Hepatocyte (in vitro differentiated cells): ENCODE data around the gene PLXNB1. TPM values are rescaled to one million over a fixed set of nuclear protein-coding genes. Genes with fewer than 3 reads are reported as not detected.

Source experiments
- DNase-seq: peaks from one replicate; pipeline ENCODE4 v3.0.0-alpha.2; 2016; ENCODE audit warnings: low spot score
- H2AFZ ChIP-seq: fragments of 200-600 bp; sonication (generic); 2 replicates; pipeline ENCODE4 v1.6.0; 2016; ENCODE audit warnings: antibody characterized with exemption, mild to moderate bottlenecking
- H3K27ac ChIP-seq: fragments of 200-600 bp; sonication (generic); 2 replicates; pipeline ENCODE4 v1.5.1; 2016; ENCODE audit warnings: mild to moderate bottlenecking
- H3K27me3 ChIP-seq: fragments of 200-600 bp; sonication (generic); 2 replicates; pipeline ENCODE4 v1.6.1; 2016
- H3K36me3 ChIP-seq: fragments of 200-600 bp; sonication (generic); replicated peaks from 2 replicates; pipeline ENCODE4 v1.5.1; 2016; ENCODE audit warnings: low read depth; ENCODE audit not compliant: insufficient read depth
- H3K4me1 ChIP-seq: fragments of 200-600 bp; sonication (generic); 2 replicates; pipeline ENCODE4 v1.5.1; 2016; ENCODE audit warnings: mild to moderate bottlenecking, moderate library complexity; ENCODE audit not compliant: insufficient read depth
- H3K4me2 ChIP-seq: fragments of 200-600 bp; sonication (generic); 2 replicates; pipeline ENCODE4 v1.6.0; 2016
- H3K4me3 ChIP-seq: fragments of 200-600 bp; sonication (generic); 2 replicates; pipeline ENCODE4 v1.5.1; 2016; ENCODE audit warnings: mild to moderate bottlenecking
- H3K79me2 ChIP-seq: fragments of 200-600 bp; sonication (generic); 2 replicates; pipeline ENCODE4 v1.6.0; 2017; ENCODE audit warnings: mild to moderate bottlenecking
- H3K9me2 ChIP-seq: fragments of 200-600 bp; sonication (generic); replicated peaks from 2 replicates; pipeline ENCODE4 v1.6.0; 2017; ENCODE audit warnings: mild to moderate bottlenecking; ENCODE audit not compliant: insufficient read depth
- H3K9me3 ChIP-seq: fragments of 200-600 bp; sonication (generic); 2 replicates; pipeline ENCODE4 v1.5.1; 2016; ENCODE audit warnings: low read depth, mild to moderate bottlenecking
- H4K20me1 ChIP-seq: fragments of 200-600 bp; sonication (generic); 2 replicates; pipeline ENCODE4 v1.6.0; 2016; ENCODE audit warnings: mild to moderate bottlenecking; ENCODE audit not compliant: insufficient read depth, poor library complexity, severe bottlenecking
- EZH2 ChIP-seq: fragments of 200-600 bp; sonication (generic); IDR thresholded peaks from 2 replicates; pipeline ENCODE4 v1.6.1; 2016; ENCODE audit warnings: antibody characterized with exemption, mild to moderate bottlenecking, borderline replicate concordance
- EZH2phosphoT487 ChIP-seq: fragments of 200-600 bp; sonication (generic); IDR thresholded peaks from one replicate; pipeline ENCODE4 v1.6.1; 2018; ENCODE audit warnings: antibody characterized with exemption, mild to moderate bottlenecking, low read depth, moderate library complexity; ENCODE audit not compliant: unreplicated experiment, severe bottlenecking
- WGBS: methylation state at CpG from one replicate; pipeline ENCODE4 v1.1.6; 2016; ENCODE audit warnings: low lambda C conversion rate; ENCODE audit errors: missing lambda C conversion rate; 5-methylcytosine and 5-hydroxymethylcytosine counted together
- polyA plus RNA-seq: library from polyadenylated mRNA; unstranded; fragments of >200 nt; fragmentation: Nextera tagmentation; extraction: Ambion mirVana; gene quantifications from 2 replicates; pipeline ENCODE4 v1.2.1, GENCODE V29; 2016
- total RNA-seq: library from RNA; depleted of rRNA; stranded (reverse); fragments of >200 nt; gene quantifications from 2 replicates; pipeline ENCODE4 v1.2.3, GENCODE V29; 2014
- TF ChIP-seq, protein P1 (sequence below): fragments of 200-600 bp; sonication (generic); IDR thresholded peaks from 2 replicates; pipeline ENCODE4 v1.5.1; 2016; ENCODE audit warnings: antibody characterized with exemption, mild to moderate bottlenecking; ENCODE audit not compliant: poor library complexity

The PLXNB1 gene
- total and polyA plus RNA-seq, 2 experiments from 2014 or later: 71.3 to 74.5 TPM

DNA sequence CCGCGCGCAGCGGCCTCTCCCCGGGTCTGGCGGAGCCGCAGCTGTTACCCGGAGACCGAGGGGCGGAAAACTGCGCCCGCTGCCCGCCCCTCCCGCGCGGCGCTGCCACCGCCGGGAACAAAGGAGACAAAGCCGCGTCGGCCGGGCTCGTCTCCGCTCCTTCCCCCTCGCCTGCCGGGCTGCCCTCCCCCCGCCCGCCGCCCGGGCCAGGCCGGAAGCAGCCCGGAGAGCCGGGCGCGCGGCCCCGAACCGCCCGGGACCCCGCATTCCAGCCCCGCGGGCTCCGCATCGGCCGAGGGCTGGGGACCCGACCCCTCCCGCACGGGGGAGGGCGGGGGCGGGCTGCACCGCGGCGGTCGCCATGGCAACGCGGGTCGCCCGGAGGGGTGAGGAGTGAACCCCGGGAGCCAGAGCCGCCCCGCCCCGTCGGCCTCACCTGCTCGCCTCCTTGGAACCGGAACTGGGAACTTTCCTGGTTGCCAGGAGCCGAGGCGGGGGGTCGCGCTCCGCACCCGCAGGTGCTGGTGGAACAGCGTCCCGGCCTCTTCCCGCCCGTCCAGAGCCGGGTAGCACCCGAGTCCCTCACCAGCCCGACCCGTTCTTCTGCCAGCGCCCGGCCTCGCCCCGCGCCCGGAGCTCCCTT lies 448 bp downstream of the PLXNB1 start:
- peak; percentile 88 for DNase-seq
- H3K79me2 ChIP-seq: peaks cover 76% of the 10 kb centered on the region
- no peaks in the 10 kb centered on the region for H3K9me2 ChIP-seq
- no peaks in the 10 kb centered on the region for H3K27me3 ChIP-seq
- H3K4me1 ChIP-seq: peaks cover 76% of the 10 kb centered on the region
- peak overlapping the region; percentile 96 for H3K4me3 ChIP-seq
- H3K27ac ChIP-seq: peak overlapping the region; percentile 96
- no peak for TF ChIP-seq EZH2phosphoT487
- TF ChIP-seq, protein P1, sequence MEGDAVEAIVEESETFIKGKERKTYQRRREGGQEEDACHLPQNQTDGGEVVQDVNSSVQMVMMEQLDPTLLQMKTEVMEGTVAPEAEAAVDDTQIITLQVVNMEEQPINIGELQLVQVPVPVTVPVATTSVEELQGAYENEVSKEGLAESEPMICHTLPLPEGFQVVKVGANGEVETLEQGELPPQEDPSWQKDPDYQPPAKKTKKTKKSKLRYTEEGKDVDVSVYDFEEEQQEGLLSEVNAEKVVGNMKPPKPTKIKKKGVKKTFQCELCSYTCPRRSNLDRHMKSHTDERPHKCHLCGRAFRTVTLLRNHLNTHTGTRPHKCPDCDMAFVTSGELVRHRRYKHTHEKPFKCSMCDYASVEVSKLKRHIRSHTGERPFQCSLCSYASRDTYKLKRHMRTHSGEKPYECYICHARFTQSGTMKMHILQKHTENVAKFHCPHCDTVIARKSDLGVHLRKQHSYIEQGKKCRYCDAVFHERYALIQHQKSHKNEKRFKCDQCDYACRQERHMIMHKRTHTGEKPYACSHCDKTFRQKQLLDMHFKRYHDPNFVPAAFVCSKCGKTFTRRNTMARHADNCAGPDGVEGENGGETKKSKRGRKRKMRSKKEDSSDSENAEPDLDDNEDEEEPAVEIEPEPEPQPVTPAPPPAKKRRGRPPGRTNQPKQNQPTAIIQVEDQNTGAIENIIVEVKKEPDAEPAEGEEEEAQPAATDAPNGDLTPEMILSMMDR: no peak
- TF ChIP-seq EZH2: no peak
- H3K36me3 ChIP-seq: no peaks in the 10 kb centered on the region
- peak overlapping the region; percentile 97 for H3K4me2 ChIP-seq
- peaks cover 35% of the 10 kb centered on the region for H4K20me1 ChIP-seq
- H2AFZ ChIP-seq: peak overlapping the region; percentile 7
- 3% methylated on average over 11 of the region's 86 CpGs for WGBS
- no peaks in the 10 kb centered on the region for H3K9me3 ChIP-seq

DNA sequence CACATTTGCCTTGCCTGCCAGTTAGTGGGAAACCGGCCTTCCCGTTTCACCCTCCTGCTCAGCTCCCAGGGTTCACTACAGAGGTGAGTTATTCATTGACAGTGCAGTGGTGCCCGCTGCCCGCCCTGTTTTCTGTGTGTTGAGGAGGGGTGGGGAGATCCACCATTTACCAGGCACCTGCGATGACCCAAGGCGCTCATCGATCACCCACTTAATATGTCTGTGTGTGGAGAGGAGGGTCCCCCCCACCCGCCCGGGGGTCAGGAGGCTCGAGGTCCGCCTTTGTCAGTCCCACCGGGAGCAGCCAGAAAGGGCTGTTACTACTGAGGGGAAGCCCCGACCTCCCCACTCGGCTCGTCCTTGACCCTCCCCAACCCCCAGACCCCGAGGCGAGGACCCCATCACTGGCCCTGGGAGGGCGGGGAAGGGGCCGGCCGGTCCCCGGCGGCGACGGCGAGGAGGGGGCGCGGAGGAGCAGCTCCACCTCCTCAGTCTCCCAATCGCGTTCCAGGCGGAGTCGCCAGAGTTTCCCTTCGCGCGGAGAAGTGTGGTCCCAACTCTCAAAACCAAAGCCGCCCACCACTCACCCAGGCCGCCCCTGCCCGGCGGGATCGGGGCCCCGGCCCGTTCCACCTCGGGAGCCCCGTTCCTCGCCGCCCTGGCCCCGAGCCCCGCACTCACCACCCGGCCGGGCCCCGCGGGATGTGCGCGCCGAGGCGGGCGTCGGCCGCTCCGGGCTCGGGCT lies 1.1 kb downstream of the PLXNB1 start:
- Histone ChIP-seq H3K27ac (peak overlapping the region; percentile 96), H2AFZ (peak overlapping the region; percentile 7), H4K20me1 (peaks cover 40% of the 10 kb centered on the region), H3K36me3 (no peaks in the 10 kb centered on the region), H3K79me2 (peaks cover 82% of the 10 kb centered on the region), H3K9me2 (no peaks in the 10 kb centered on the region), H3K27me3 (no peaks in the 10 kb centered on the region), H3K4me2 (peak overlapping the region; percentile 97), H3K4me1 (peaks cover 71% of the 10 kb centered on the region), H3K4me3 (peak overlapping the region; percentile 96), H3K9me3 (no peaks in the 10 kb centered on the region)
- DNase-seq: peak; percentile 80
- under 1% methylated on average over 25 of the region's 60 CpGs for WGBS
- TF ChIP-seq EZH2phosphoT487 (no peak), EZH2 (no peak)
- TF ChIP-seq, protein P1: no peak

DNA sequence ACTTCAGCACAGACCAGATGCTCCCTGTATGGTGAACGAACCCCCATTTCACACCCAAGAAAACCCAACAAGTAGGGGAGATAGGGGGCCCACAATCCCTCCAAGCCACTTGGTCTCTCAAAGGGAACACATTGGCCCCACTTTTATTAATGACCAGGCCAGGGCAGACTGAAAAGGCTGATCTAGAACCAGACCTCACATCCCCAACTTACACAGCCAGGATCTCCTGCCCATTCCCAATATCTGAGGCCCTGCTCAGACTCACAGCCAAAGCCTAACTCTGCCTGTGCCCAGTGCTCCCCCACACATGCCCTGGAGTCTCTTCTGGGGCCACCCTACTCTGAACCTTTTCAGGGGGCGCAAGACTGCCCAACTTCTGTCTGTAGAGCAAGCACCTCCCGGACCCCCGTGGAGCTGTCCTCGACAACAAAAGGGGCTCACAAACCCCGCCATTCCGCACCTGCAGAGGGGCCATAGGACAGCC lies 1.8 kb downstream of the PLXNB1 start:
- Histone ChIP-seq H4K20me1 (peaks cover 42% of the 10 kb centered on the region), H2AFZ (no peak overlapping the region), H3K36me3 (no peaks in the 10 kb centered on the region), H3K4me3 (peak overlapping the region; percentile 96), H3K9me2 (no peaks in the 10 kb centered on the region), H3K27me3 (no peaks in the 10 kb centered on the region), H3K79me2 (peaks cover 87% of the 10 kb centered on the region), H3K4me1 (peaks cover 65% of the 10 kb centered on the region), H3K9me3 (no peaks in the 10 kb centered on the region), H3K4me2 (peak overlapping the region; percentile 97), H3K27ac (peak overlapping the region; percentile 96)
- WGBS: 28% methylated on average over 7 of the region's 7 CpGs
- DNase-seq: no peak
- no peak for TF ChIP-seq EZH2phosphoT487
- no peak for TF ChIP-seq EZH2
- TF ChIP-seq, protein P1: no peak
